Choroid plexus epithelial cell (primary cell): ENCODE results near the gene CLEC2D.
"Not testable (repeated sequence)": the region's sequence is repeated elsewhere in the genome, so short reads cannot be mapped to it uniquely, and the experiment has no call there.

Source experiments
- DNase-seq: peaks from one replicate; pipeline ENCODE4 v3.0.0-alpha.2; 2010; ENCODE audit warnings: low read depth
- H3K4me3 ChIP-seq: 2 replicates; pipeline ENCODE4 v1.5.1; 2011; ENCODE audit warnings: low read depth, mild to moderate bottlenecking, control low read depth, low read length, moderate library complexity
- CTCF ChIP-seq: conservative IDR thresholded peaks from 2 replicates; pipeline ENCODE4 v1.5.1; 2011; ENCODE audit warnings: low read depth, mild to moderate bottlenecking, control low read depth, inconsistent platforms, low read length, moderate library complexity

CLEC2D gene

GRCh38 chr12:9701380-9702154 is 32.1 kb downstream of the CLEC2D start:
- TF ChIP-seq CTCF, result no peak
- no peak for DNase-seq
- H3K4me3 ChIP-seq, result no peak overlapping the region

GRCh38 chr12:9702255-9702654 is 32.7 kb downstream of the CLEC2D start:
- no peak for DNase-seq
- TF ChIP-seq CTCF, result no peak
- no peak overlapping the region for H3K4me3 ChIP-seq

- not testable (repeated sequence) for H3K4me3 ChIP-seq
Observed at GRCh38 chr12:9704561-9704960, 35.0 kb downstream of the CLEC2D start.

GRCh38 chr12:9706086-9706685 is 36.7 kb downstream of the CLEC2D start:
- no peak overlapping the region for H3K4me3 ChIP-seq
- TF ChIP-seq CTCF, result no peak
- DNase-seq, result peak; percentile 42

More at GRCh38 chr12:9704561-9704960, 35.0 kb downstream of the CLEC2D start:
- not testable (repeated sequence) for DNase-seq

GRCh38 chr12:9707356-9707755 is 37.8 kb downstream of the CLEC2D start:
- H3K4me3 ChIP-seq, result no peak overlapping the region
- TF ChIP-seq CTCF, result no peak
- no peak for DNase-seq

GRCh38 chr12:9707864-9708808 is 38.6 kb downstream of the CLEC2D start:
- DNase-seq, result peak; percentile 80
- no peak overlapping the region for H3K4me3 ChIP-seq
- peak; percentile 90 for TF ChIP-seq CTCF

- no peak overlapping the region for H3K4me3 ChIP-seq
- no peak for DNase-seq
- no peak for TF ChIP-seq CTCF
Observed at GRCh38 chr12:9708853-9709252, 39.3 kb downstream of the CLEC2D start.
